HepG2 (cell line): Measurements from ENCODE around the gene GPLD1. TPM values are rescaled to one million over a fixed set of nuclear protein-coding genes. Genes with fewer than 3 reads are reported as not detected.

Experiments
- ETV5 ChIP-seq: IDR thresholded peaks from 2 replicates; pipeline ENCODE4 v1.6.1; 2018; ENCODE audit warnings: missing biosample characterization, missing genetic modification reagents, inconsistent platforms, borderline replicate concordance
- FOSL1 ChIP-seq: sonication (generic); formaldehyde crosslinking; IDR thresholded peaks from 2 replicates; pipeline ENCODE4 v1.9.0; 2021; ENCODE audit warnings: missing genetic modification reagents, borderline replicate concordance
- GATAD1 ChIP-seq: IDR thresholded peaks from 2 replicates; pipeline ENCODE4 v1.6.1; 2016; ENCODE audit warnings: missing genetic modification reagents, missing compliant biosample characterization
- MBD4 ChIP-seq: IDR thresholded peaks from 2 replicates; pipeline ENCODE4 v1.6.1; 2012; ENCODE audit warnings: low read length, inconsistent platforms, borderline replicate concordance
- MED8 ChIP-seq: sonication (generic); formaldehyde crosslinking; IDR thresholded peaks from 2 replicates; pipeline ENCODE4 v1.8.1; 2023; ENCODE audit warnings: mild to moderate bottlenecking, missing genetic modification reagents; ENCODE audit not compliant: insufficient replicate concordance
- MEIS1 ChIP-seq: sonication (generic); formaldehyde crosslinking; IDR thresholded peaks from 2 replicates; pipeline ENCODE4 v1.9.0; 2021; ENCODE audit warnings: mild to moderate bottlenecking, missing genetic modification reagents, moderate library complexity, borderline replicate concordance
- NFATC3 ChIP-seq: sonication (generic); formaldehyde crosslinking; IDR thresholded peaks from 2 replicates; pipeline ENCODE4 v1.5.1; 2020; ENCODE audit warnings: mild to moderate bottlenecking, missing genetic modification reagents
- NFIB ChIP-seq: sonication (generic); formaldehyde crosslinking; IDR thresholded peaks from 2 replicates; pipeline ENCODE4 v1.9.0; 2021; ENCODE audit warnings: missing genetic modification reagents, mild to moderate bottlenecking, borderline replicate concordance
- RBAK ChIP-seq: sonication (generic); formaldehyde crosslinking; IDR thresholded peaks from 2 replicates; pipeline ENCODE4 v1.5.1; 2020; ENCODE audit warnings: mild to moderate bottlenecking, missing genetic modification reagents
- SMAD3 ChIP-seq: sonication (generic); formaldehyde crosslinking; IDR thresholded peaks from 2 replicates; pipeline ENCODE4 v1.4.0; 2020; ENCODE audit warnings: missing genetic modification reagents
- SSRP1 ChIP-seq: IDR thresholded peaks from 2 replicates; pipeline ENCODE4 v1.6.1; 2016; ENCODE audit warnings: control low read depth
- TOPORS ChIP-seq: sonication (generic); formaldehyde crosslinking; IDR thresholded peaks from 2 replicates; pipeline ENCODE4 v1.8.0; 2023; ENCODE audit warnings: mild to moderate bottlenecking, missing genetic modification reagents
- ZBTB7B ChIP-seq: sonication (generic); formaldehyde crosslinking; IDR thresholded peaks from 2 replicates; pipeline ENCODE4 v1.4.0; 2020; ENCODE audit warnings: missing genetic modification reagents
- ZFP62 ChIP-seq: sonication (generic); formaldehyde crosslinking; IDR thresholded peaks from 2 replicates; pipeline ENCODE4 v1.4.0; 2020; ENCODE audit warnings: missing genetic modification reagents
- ZKSCAN1 ChIP-seq: fragments of 150-350 bp; IDR thresholded peaks from 2 replicates; pipeline ENCODE4 v1.6.1; 2014; ENCODE audit warnings: low read length
- ZNF180 ChIP-seq: sonication (generic); formaldehyde crosslinking; IDR thresholded peaks from 2 replicates; pipeline ENCODE4 v1.4.0; 2020; ENCODE audit warnings: low read depth, missing genetic modification reagents, borderline replicate concordance
- ZNF253 ChIP-seq: sonication (generic); formaldehyde crosslinking; IDR thresholded peaks from 2 replicates; pipeline ENCODE4 v1.8.0; 2022; ENCODE audit warnings: mild to moderate bottlenecking, missing genetic modification reagents, borderline replicate concordance
- ZNF431 ChIP-seq: sonication (generic); formaldehyde crosslinking; IDR thresholded peaks from 2 replicates; pipeline ENCODE4 v1.9.0; 2022; ENCODE audit warnings: missing genetic modification reagents, low read depth, mild to moderate bottlenecking, borderline replicate concordance
- ZNF552 ChIP-seq: sonication (generic); formaldehyde crosslinking; IDR thresholded peaks from 2 replicates; pipeline ENCODE4 v1.9.0; 2022; ENCODE audit warnings: missing genetic modification reagents, mild to moderate bottlenecking, borderline replicate concordance
- ZNF660 ChIP-seq: sonication (generic); formaldehyde crosslinking; IDR thresholded peaks from 2 replicates; pipeline ENCODE4 v1.5.1; 2020; ENCODE audit warnings: mild to moderate bottlenecking, low read depth, missing genetic modification reagents, borderline replicate concordance
- polyA plus RNA-seq, 8 experiments: library from polyadenylated mRNA; depleted of rRNA in 3 of 8; stranded (reverse) in 7 of 8; unstranded in 1 of 8; fragments of >200 nt; fragmentation: Illumina TruSeq in 4 of 8; extraction: Trizol in 4 of 8; gene quantifications; 2 replicates each; pipeline versions ENCODE4 v1.2.1 to v1.2.3, GENCODE V29; 2011 to 2016; ENCODE audit warnings: low read depth in 4 of 8, missing spikeins in 1 of 8, mixed read lengths in 1 of 8; ENCODE audit not compliant: insufficient read depth in 1 of 8
- total RNA-seq, 5 experiments: library from RNA; depleted of rRNA; stranded (reverse); fragments of >200 nt; fragmentation: Illumina TruSeq; extraction: Trizol; gene quantifications; 2 replicates each; pipeline ENCODE4 v1.2.3, GENCODE V29; 2016; ENCODE audit warnings: low read depth in 1 of 5
- TF ChIP-seq, protein P1 (sequence below): sonication (generic); formaldehyde crosslinking; IDR thresholded peaks from 2 replicates; pipeline ENCODE4 v1.4.0; 2020; ENCODE audit warnings: mild to moderate bottlenecking, missing genetic modification reagents
- TF ChIP-seq, protein P2 (sequence below): sonication (generic); formaldehyde crosslinking; IDR thresholded peaks from 2 replicates; pipeline ENCODE4 v1.5.0; 2020; ENCODE audit warnings: mild to moderate bottlenecking, low read depth, missing genetic modification reagents, borderline replicate concordance
- TF ChIP-seq, protein P3 (sequence below): sonication (generic); formaldehyde crosslinking; IDR thresholded peaks from 2 replicates; pipeline ENCODE4 v1.5.1; 2020; ENCODE audit warnings: mild to moderate bottlenecking, missing genetic modification reagents, borderline replicate concordance

GPLD1 gene
- total and polyA plus RNA-seq, 2 of the 13 experiments (the other 11 are each of a cell fraction or from before 2014, with no cell fraction given), result 6.2 to 7.6 TPM

DNA sequence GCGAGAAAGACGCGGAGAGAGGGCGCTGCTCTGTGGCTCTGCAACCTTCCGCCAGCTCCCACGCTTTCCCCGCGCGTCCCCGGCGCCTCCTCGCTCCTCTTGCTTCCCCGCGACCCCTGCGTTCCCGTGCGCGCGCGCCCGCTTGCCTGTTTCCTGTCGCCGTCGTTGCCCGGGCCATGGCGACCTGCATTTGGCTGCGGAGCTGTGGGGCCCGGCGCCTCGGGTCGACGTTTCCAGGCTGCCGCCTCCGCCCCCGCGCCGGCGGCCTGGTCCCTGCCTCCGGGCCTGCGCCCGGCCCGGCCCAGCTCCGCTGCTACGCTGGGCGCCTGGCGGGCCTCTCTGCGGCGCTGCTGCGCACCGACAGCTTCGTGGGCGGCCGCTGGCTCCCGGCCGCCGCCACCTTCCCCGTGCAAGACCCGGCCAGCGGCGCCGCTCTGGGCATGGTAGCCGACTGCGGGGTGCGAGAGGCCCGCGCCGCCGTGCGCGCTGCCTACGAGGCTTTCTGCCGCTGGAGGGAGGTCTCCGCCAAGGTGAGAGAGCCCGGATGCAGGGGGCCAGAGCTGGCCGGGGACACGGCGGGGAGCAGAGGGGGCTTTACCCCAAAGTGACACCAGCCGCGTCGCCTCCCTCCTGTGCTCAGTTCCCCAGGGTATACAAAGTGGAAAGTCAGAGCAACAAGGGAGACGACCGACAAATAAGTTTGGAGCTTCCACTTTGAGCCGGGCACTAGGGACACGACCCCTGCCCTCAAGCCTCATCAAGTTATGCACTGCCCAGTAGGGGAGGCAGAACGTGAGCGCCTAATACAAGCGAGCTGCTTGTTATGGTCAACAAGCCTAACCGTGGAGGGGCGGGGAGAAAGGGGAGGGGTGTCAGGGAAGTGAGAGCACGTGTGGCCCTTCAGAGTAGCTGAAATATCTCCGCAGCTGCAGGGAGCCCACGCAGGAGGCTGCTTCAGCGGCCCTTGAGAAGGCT, 5.7 kb upstream of the GPLD1 start, which contains the start of gene ALDH5A1 (continued):
- TF ChIP-seq MED8 (no peak), ZKSCAN1 (no peak), FOSL1 (CRISPR knock-in tag) (0 out of 2 replicates have a peak, but pooled peaks have one; percentile 21), ZNF660 (CRISPR knock-in tag) (no peak), ETV5 (CRISPR knock-in tag) (no peak), NFIB (CRISPR knock-in tag) (no peak), SMAD3 (CRISPR knock-in tag) (no peak), SSRP1 (no peak), NFATC3 (CRISPR knock-in tag) (peak; percentile 45; the same call in 1 of the 2 replicates), ZNF180 (0 out of 2 replicates have a peak, but pooled peaks have one; percentile 54), ZNF253 (CRISPR knock-in tag) (0 out of 2 replicates have a peak, but pooled peaks have one; percentile 59), MEIS1 (CRISPR knock-in tag) (peak; percentile 92), RBAK (CRISPR knock-in tag) (no peak), TOPORS (CRISPR knock-in tag) (0 out of 2 replicates have a peak, but pooled peaks have one; percentile 45), GATAD1 (CRISPR knock-in tag) (no peak), ZNF552 (CRISPR knock-in tag) (no peak), ZBTB7B (CRISPR knock-in tag) (peak; percentile 56), ZNF431 (CRISPR knock-in tag) (peak; percentile 41; the same call in 1 of the 2 replicates), ZFP62 (CRISPR knock-in tag) (0 out of 2 replicates have a peak, but pooled peaks have one; percentile 23), MBD4 (no peak)
- TF ChIP-seq, protein P1, sequence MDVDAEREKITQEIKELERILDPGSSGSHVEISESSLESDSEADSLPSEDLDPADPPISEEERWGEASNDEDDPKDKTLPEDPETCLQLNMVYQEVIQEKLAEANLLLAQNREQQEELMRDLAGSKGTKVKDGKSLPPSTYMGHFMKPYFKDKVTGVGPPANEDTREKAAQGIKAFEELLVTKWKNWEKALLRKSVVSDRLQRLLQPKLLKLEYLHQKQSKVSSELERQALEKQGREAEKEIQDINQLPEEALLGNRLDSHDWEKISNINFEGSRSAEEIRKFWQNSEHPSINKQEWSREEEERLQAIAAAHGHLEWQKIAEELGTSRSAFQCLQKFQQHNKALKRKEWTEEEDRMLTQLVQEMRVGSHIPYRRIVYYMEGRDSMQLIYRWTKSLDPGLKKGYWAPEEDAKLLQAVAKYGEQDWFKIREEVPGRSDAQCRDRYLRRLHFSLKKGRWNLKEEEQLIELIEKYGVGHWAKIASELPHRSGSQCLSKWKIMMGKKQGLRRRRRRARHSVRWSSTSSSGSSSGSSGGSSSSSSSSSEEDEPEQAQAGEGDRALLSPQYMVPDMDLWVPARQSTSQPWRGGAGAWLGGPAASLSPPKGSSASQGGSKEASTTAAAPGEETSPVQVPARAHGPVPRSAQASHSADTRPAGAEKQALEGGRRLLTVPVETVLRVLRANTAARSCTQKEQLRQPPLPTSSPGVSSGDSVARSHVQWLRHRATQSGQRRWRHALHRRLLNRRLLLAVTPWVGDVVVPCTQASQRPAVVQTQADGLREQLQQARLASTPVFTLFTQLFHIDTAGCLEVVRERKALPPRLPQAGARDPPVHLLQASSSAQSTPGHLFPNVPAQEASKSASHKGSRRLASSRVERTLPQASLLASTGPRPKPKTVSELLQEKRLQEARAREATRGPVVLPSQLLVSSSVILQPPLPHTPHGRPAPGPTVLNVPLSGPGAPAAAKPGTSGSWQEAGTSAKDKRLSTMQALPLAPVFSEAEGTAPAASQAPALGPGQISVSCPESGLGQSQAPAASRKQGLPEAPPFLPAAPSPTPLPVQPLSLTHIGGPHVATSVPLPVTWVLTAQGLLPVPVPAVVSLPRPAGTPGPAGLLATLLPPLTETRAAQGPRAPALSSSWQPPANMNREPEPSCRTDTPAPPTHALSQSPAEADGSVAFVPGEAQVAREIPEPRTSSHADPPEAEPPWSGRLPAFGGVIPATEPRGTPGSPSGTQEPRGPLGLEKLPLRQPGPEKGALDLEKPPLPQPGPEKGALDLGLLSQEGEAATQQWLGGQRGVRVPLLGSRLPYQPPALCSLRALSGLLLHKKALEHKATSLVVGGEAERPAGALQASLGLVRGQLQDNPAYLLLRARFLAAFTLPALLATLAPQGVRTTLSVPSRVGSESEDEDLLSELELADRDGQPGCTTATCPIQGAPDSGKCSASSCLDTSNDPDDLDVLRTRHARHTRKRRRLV (CRISPR knock-in tag), result no peak
- TF ChIP-seq, protein P2, sequence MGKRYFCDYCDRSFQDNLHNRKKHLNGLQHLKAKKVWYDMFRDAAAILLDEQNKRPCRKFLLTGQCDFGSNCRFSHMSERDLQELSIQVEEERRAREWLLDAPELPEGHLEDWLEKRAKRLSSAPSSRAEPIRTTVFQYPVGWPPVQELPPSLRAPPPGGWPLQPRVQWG, result no peak
- TF ChIP-seq, protein P3, sequence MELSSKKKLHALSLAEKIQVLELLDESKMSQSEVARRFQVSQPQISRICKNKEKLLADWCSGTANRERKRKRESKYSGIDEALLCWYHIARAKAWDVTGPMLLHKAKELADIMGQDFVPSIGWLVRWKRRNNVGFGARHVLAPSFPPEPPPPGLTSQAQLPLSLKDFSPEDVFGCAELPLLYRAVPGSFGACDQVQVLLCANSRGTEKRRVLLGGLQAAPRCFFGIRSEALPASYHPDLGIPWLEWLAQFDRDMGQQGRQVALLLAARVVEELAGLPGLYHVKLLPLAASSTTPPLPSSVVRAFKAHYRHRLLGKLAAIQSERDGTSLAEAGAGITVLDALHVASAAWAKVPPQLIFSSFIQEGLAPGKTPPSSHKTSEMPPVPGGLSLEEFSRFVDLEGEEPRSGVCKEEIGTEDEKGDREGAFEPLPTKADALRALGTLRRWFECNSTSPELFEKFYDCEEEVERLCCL (CRISPR knock-in tag), result 0 out of 2 replicates have a peak, but pooled peaks have one; percentile 41
